ENCODE data around the gene RASAL1. TPM values are rescaled to one million over a fixed set of nuclear protein-coding genes. Genes with fewer than 3 reads are reported as not detected.

The RASAL1 gene
- total RNA-seq, 1 donor from 2014 or later: 1.4 TPM

DNA sequence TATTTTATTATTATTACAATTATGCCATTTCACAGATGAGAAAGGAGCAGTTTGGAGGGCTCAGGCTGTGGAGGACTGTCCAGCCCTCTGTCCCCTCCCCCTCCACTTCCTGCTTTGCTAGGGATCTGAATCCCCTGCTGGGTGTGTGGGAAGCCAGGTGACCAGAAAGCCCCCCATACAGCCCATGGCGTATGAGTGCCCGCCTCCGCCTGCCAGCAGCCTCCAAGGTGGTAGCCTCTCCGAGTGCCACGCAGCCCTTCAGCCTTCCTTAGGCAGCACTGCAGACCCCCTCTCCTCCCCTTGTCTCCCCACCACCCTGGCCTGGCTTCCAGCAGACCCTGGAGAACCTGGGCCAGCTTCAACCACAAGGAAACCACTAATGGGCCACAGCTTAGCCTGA, 66.4 kb downstream of the RASAL1 start:
- Histone ChIP-seq H3K4me2 (no peak overlapping the region), H3K4me1 (peaks cover 8% of the 10 kb centered on the region), H3K27me3 (peaks cover 10% of the 10 kb centered on the region), H3K79me2 (ENCODE audit: low read depth) (no peaks in the 10 kb centered on the region), H3K4me3 (no peak overlapping the region), H3K9me3 (ENCODE audit: low read depth) (no peaks in the 10 kb centered on the region), H3F3A (ENCODE audit: low read depth) (no peaks in the 10 kb centered on the region), H3K36me3 (no peaks in the 10 kb centered on the region), H4K20me1 (ENCODE audit: low read depth) (peaks cover 55% of the 10 kb centered on the region), H3K27ac (no peak overlapping the region), H3K9ac (no peak overlapping the region), H2AFZ (replicated peaks) (no peak overlapping the region)
- Mint-ChIP-seq H3K4me1 (peaks cover 21% of the 10 kb centered on the region), H3K9me3 (no peaks in the 10 kb centered on the region), H3K4me3 (no peak overlapping the region), H3K27ac (no peak overlapping the region), H3K27me3 (ENCODE audit: insufficient read depth, low read depth) (peaks cover 4% of the 10 kb centered on the region), H3K36me3 (no peaks in the 10 kb centered on the region)
- no peak for DNase-seq (ENCODE audit: low spot score)
- TF ChIP-seq, protein P1, sequence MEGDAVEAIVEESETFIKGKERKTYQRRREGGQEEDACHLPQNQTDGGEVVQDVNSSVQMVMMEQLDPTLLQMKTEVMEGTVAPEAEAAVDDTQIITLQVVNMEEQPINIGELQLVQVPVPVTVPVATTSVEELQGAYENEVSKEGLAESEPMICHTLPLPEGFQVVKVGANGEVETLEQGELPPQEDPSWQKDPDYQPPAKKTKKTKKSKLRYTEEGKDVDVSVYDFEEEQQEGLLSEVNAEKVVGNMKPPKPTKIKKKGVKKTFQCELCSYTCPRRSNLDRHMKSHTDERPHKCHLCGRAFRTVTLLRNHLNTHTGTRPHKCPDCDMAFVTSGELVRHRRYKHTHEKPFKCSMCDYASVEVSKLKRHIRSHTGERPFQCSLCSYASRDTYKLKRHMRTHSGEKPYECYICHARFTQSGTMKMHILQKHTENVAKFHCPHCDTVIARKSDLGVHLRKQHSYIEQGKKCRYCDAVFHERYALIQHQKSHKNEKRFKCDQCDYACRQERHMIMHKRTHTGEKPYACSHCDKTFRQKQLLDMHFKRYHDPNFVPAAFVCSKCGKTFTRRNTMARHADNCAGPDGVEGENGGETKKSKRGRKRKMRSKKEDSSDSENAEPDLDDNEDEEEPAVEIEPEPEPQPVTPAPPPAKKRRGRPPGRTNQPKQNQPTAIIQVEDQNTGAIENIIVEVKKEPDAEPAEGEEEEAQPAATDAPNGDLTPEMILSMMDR (IDR thresholded peaks at IDR 0.05): no peak

DNA sequence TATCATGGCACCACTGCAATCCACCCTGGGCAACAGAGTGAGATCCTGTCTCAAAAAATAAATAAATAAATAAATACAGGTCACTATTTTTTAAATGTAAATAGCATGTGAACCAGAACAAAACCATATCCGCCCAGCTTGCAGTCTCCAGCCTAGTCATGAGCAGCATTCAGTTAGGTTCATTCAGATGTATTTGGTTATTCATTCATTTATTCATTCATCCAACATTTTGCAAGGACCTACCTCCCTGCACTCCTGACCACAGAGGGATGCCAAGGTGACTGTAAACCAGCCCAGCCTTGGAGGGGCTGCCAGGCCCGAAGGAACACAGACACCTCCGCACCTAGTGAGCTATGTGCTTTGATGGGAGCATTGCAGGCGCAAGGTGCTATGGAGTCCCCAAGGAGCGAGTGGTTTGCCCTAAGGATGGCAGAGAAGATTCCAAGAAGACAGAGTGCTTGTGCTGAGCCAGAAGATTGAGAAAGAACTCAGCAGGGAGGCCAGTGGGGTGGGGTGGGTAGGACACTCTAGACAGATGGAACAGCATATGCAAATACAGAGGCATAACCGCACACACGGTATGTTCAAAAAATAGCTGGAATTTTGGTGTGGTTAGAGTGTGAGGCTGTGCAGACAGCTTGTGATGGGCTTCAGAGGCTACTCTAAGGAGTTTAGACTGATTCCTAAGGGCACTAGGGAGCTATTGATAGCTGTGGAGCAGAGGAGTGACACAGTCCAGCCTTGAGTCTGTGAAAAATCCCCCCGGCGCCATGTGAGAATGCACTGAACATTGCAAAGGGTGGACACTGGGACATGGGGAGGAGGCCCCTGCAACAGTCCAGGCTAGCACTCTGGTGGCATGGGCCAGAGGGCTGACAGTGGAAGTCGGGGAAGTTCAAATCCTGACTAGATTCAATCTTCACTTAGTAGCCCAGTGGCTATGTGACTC, 67.3 kb downstream of the RASAL1 start:
- Histone ChIP-seq H3K4me2 (no peak overlapping the region), H4K20me1 (ENCODE audit: low read depth) (peaks cover 64% of the 10 kb centered on the region), H3K27ac (no peak overlapping the region), H3K9me3 (ENCODE audit: low read depth) (no peaks in the 10 kb centered on the region), H3K4me1 (peaks cover 8% of the 10 kb centered on the region), H3K4me3 (no peak overlapping the region), H3K79me2 (ENCODE audit: low read depth) (no peaks in the 10 kb centered on the region), H3K27me3 (peaks cover 19% of the 10 kb centered on the region), H3K9ac (no peak overlapping the region), H3K36me3 (no peaks in the 10 kb centered on the region), H2AFZ (replicated peaks) (no peak overlapping the region), H3F3A (ENCODE audit: low read depth) (no peaks in the 10 kb centered on the region)
- Mint-ChIP-seq H3K27me3 (ENCODE audit: insufficient read depth, low read depth) (peaks cover 4% of the 10 kb centered on the region), H3K36me3 (no peaks in the 10 kb centered on the region), H3K9me3 (no peaks in the 10 kb centered on the region), H3K4me1 (peaks cover 21% of the 10 kb centered on the region), H3K4me3 (no peak overlapping the region), H3K27ac (no peak overlapping the region)
- no peak for DNase-seq (ENCODE audit: low spot score)
- TF ChIP-seq EZH2 (IDR thresholded peaks at IDR 0.05): no peak
- TF ChIP-seq EZH2phosphoT487 (IDR thresholded peaks at IDR 0.05): no peak
- TF ChIP-seq, protein P1 (IDR thresholded peaks at IDR 0.05): no peak

DNA sequence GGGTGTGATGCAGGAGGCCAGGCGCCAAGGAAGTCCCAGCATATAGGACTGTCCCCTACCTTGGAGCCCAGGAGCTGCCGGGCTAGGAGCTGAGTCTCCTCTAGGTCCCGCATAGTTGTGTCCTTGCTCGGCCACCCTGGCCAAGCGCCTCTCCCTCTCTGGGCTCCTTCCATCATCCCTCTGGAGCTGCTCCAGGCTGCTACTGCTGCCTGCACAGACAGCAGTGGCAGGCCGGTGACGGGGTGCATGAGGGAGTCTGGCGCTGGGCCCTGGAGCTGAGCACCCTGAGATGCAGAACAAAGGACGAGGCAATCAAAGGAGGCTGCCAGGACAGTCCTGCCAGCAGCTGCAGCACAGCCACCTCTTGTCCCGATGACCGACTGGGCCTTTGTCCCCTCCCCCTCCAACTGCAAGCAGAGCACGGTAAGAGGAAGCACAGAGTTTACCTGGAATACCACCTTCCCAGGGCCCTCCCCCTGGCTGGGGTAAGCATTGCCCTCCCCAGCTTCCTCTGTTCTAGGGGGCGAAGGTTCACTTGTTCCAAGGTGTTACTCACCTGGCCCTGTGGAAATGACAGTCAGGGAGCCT, 68.7 kb downstream of the RASAL1 start:
- H3K36me3 Mint-ChIP-seq: no peaks in the 10 kb centered on the region
- H2AFZ ChIP-seq (replicated peaks): no peak overlapping the region
- no peak overlapping the region for H3K4me2 ChIP-seq
- H3K79me2 ChIP-seq (ENCODE audit: low read depth): no peaks in the 10 kb centered on the region
- peaks cover 4% of the 10 kb centered on the region for H3K27me3 Mint-ChIP-seq (ENCODE audit: insufficient read depth, low read depth)
- H3K27ac Mint-ChIP-seq: no peak overlapping the region
- H3F3A ChIP-seq (ENCODE audit: low read depth): peaks cover 6% of the 10 kb centered on the region
- H3K4me1 Mint-ChIP-seq: peaks cover 29% of the 10 kb centered on the region
- H3K36me3 ChIP-seq: no peaks in the 10 kb centered on the region
- H3K4me1 ChIP-seq: peaks cover 15% of the 10 kb centered on the region
- H3K9ac ChIP-seq: no peak overlapping the region
- TF ChIP-seq, protein P1 (IDR thresholded peaks at IDR 0.05): no peak
- no peak for TF ChIP-seq EZH2phosphoT487 (IDR thresholded peaks at IDR 0.05)
- TF ChIP-seq EZH2 (IDR thresholded peaks at IDR 0.05): no peak
- no peak overlapping the region for H3K4me3 ChIP-seq
- no peaks in the 10 kb centered on the region for H3K9me3 Mint-ChIP-seq
- H3K9me3 ChIP-seq (ENCODE audit: low read depth): no peaks in the 10 kb centered on the region
- no peak overlapping the region for H3K27ac ChIP-seq
- DNase-seq (ENCODE audit: low spot score): no peak
- H4K20me1 ChIP-seq (ENCODE audit: low read depth): peaks cover 74% of the 10 kb centered on the region
- peaks cover 22% of the 10 kb centered on the region for H3K27me3 ChIP-seq
- H3K4me3 Mint-ChIP-seq: no peak overlapping the region
